ELF-1 (cell line): ENCODE measurements around the gene EGFL8.
A peak's percentile ranks its signal among the peaks of the same experiment; 100 is the strongest.
"Not testable (repeated sequence)": the region's sequence is repeated elsewhere in the genome, so short reads cannot be mapped to it uniquely, and the experiment has no call there.

ENCODE experiments used
- DNase-seq: peaks from one replicate; pipeline ENCODE4 v3.0.0-alpha.2; 2016; ENCODE audit warnings: low read depth, low spot score

EGFL8 gene

DNA sequence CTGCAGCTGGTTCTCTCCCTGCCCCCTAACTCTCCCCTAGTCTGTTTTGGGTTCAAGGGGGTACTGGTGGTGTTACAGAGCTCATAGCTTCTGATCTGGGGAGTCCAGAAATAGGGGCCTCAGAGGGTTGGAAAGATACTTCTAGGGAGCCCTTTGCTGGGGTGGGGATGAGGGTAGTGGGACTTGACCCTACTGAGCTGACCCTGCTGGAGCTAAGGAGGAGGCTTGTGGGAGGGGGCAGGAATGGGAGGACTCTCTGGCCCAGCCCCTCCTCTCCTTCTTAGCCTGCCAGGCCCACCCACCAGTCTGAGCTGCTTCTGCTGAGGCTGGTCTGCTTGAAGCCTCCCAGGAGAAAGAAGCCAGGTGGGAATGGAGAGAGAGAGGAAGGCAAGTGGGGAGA lies at the start of gene EGFL8:
Gene EGFL8 (plus strand): TSS at position 301 of the 400 bp plus-strand sequence. CDS start 1,571 bp downstream, outside the sequence.
- no peak for DNase-seq

DNA sequence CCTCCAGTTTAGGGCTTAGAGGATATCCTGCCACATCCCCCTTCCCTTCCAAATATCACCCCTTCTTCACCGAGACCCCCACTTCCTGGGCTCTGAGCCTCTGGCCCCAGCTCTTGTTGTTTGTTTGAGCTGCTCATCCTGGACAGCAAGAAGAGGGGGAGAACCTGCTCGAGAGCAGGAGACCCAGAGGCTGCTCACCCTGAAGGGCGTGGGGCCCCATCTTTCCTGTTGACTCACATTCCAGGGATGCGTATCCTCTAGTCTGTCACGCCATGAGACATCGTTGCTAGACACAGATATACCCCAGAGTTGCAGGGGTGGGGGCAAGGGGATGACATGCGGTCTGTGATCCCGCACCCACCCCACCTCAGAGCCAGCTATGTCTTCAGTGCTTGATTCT lies 49.6 kb upstream of the EGFL8 start:
- DNase-seq = no peak

DNA sequence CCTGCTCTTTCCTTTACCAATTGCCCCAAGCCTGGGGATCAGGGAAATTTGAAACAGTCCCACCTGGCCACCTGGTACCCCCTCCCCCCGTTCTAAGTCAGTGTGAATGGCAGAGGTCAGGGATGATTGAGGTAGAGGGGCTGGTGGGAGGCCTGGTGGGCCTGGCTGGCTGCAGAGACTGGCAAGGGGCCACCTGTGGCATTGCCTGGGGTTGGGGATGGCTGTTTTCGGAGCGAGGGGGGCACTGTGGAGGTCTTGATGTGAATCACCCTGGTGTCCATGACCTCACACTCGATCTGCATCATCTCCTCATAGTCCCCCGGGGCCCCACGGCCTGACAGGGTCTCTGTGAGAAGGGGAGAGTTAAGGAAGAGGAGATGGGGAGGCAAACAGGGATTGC lies 48.8 kb upstream of the EGFL8 start:
- no peak for DNase-seq

DNA sequence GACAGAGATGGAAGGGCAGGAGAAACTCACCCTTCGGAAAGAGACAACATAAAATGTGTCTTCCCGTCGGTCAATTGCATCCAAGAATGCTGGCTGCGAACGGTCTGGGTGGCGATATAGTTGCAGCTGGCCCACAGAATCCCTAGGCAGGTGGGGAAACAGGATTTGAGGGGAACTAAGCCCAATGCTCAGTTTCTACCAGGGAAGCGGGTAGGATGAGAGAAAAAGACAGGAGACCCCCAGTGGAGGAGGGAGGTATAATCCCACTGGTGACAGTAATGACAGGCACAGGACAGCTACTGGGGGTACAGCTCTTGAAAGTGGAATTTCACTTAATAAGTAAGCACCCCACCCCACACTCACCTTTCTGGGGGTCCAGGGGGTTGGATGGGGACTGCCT lies 47.7 kb upstream of the EGFL8 start:
- DNase-seq = no peak

DNA sequence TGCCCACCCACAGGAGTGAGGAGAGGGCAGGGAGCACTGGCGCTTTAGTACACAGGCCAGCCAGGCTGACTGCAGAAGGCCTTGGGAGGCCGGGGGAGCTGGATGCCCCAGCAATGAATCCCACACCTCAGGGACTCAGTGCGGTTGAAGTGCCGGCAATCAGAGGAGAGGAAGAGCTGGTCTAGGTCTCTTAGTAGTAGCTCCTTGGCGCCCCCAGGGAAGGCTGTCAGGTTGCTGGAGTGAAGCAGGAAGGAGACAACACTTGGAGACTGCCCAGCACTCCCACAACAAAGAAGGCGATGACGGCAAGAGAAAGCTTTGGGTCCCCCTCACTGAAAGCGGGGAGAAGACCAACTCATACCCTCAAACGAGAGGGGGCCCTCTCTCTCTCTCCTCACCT lies 46.9 kb upstream of the EGFL8 start:
- DNase-seq = no peak

DNA sequence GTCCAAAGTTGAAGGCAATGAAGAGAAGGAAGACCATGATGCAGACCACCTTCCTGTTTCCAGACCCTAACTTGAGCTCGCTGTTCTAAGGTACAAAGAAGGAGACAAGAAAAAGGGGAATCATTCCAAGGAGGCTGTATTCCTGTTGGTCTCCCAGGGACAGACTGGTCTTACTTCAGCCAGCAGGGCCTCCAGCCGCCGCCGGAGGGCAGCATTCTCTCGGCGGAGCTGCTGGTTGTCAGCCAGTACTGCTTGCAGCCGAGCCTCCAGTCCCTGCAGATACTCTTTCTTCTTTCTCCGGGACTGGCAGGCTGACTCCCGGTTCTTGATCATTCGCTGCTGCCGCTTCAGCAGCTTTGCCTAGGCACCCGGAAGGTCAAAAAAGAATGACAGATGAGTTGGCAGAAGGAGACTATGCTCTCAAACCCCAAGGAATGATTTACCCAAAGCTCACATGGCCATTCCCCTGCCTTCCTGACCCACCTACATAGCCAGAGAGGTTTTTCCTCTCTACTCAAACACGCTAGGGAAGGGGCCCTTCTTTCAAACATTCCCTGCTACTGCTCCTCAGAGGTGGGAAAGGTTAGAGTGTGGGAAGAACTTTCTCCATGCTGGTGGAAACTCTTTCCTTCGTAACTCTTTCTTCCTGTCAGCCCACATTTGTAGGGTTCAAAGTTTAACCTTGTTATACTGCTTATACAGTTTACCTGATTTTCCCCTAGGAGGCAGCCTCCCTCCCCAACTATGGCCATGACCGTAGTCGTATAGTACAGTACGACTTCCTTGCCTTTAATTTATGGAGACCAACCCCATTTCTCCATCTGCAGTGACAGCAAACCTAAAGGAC lies 45.4 kb upstream of the EGFL8 start:
- peak; percentile 87 for DNase-seq

DNA sequence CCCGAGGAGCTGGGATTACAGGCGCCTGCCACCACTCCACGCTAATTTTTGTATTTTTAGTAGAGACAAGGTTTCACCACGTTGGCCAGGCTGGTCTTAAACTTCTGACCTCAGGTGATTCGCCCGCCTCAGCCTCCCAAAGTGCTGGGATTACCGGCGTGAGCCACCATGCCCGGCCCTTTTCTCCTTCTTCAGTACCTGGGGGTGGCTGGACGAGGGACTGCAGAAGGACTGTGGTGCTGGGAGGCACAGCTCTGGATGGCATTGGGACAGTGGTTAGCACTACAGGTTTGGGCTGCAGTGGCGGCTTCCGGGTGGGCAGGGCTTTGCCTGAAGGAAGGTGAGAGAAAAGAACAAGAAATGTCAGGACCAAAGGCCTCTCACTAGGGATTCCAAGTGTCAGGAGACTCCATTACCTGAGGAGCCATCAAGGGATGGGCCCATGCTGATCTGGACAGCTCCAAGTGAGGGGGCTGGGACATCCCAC lies 43.8 kb upstream of the EGFL8 start:
- no peak for DNase-seq

DNA sequence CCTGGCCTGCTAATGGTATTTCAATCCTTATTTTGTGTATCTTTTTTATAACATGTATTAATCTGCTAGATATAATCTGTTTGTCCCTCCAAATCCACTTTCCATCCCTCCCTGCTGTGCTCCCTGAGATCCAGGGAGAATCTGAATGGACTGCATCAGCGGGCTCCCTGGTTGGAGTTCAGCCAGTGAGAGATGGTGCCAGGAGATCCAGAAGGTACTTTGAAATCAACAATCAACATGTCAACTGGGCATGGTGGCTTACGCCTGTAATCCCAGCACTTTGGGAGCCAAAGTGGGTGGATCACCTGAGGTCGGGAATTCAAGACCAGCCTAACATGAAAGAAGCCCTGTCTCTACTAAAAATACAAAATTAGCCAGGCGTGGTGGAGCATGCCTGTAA lies 40.7 kb upstream of the EGFL8 start:
- no peak for DNase-seq

DNA sequence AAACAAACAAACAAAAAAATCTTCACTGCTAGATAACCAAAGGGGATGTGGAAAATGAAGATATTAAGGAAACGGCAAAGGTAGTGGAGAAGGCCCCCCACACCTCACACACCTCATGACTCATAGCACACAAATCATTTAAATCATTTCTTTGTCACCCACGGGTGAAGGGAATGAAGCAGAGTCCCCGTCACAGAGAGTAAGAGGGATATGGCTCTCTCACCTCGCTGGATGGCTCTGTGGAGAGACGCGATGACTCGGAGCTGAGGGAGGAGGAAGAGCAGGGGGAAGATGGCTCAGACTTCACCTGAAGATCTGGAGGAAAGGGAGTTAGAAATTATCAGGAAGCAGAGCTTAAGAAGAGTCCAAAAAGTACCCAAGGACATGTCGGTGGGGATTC lies 37.5 kb upstream of the EGFL8 start:
- no peak for DNase-seq

DNA sequence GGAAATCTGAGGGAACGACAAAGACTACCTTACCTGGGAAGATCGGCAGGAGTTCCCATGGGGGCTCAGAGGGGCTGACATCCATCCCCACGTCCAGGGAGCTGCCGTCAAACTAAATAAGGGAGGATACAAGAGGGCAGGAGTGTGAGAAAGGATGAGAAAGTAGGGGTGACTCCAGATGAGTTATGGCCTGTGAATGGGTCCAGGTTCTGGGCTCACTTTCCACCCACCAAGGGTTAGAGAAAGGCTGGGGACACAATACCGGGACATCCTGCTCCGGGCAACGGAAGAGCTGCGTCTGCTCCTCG lies 37.0 kb upstream of the EGFL8 start:
- DNase-seq = no peak

DNA sequence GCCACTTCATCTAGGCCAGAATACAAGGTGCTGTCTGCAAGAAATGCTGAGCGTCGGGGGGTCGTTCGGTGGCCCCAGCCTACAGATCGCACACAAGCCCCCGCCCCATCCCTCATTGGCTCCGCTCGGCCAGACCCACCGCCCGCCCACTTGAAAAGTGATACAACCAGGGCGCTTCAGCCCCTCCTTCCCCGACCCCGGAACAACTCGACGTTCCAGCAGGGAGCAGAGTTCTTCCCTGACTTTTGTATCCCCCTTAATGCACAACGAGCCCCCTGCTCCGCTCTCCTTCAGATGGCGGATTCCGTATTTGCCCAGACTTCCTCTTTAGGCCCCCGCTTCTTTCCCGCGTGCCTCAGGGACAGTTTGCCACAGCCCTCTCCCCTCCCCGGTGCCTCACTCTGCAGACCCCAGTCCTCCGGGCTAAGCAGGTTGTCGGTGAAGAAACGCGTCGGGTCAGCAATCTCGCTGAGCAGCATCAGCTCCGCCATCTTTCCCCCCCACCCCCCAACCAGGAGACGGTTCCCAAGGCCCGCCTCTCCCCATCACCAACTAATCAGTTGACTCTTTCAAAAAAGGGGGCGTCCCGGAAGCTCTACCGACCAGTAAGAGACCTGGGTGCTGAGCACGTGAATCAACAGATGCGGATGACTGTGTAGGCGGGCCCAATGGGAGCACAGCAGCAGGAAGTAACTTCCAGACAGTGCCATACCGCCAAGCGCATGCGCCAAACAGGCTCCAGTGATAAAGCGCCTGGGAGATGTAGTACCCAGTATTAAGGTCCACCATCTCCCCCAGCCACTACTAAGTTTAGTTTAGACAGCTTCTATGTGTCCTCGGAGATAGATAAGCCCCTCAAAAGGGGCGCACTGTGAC lies 36.4 kb upstream of the EGFL8 start, which contains the start of gene ATF6B:
Gene ATF6B (minus strand): TSS at position 530 of the 876 bp plus-strand sequence. CDS start 39 bp downstream, at position 491.
- DNase-seq = peak; percentile 97

DNA sequence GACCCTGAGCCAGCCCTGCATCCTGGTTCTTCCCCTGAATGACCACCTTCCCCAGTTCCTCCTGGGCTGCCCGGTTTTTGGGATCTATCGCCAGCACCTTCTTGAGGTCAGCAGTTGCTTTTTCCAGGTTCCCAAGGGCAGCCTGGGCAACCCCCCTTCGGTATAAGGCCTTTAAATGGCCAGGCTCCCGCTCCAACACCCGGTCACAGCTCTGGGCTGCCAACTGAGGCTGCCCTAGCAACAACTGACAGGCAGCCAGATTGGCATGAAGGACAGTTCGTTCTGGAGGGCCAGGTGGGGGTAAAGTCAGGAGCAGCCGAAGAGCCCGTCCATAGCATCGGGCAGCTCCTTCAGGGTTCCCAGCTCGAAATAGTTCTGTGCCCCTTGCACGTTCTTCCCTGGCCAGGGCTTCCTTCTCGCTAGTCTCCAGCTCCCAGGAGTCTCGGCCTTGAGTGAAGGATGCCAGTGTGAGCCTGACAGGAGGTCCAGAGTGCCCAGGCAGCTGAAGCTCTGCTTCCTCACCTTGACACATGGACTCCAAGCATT lies 35.6 kb upstream of the EGFL8 start:
- no peak for DNase-seq

DNA sequence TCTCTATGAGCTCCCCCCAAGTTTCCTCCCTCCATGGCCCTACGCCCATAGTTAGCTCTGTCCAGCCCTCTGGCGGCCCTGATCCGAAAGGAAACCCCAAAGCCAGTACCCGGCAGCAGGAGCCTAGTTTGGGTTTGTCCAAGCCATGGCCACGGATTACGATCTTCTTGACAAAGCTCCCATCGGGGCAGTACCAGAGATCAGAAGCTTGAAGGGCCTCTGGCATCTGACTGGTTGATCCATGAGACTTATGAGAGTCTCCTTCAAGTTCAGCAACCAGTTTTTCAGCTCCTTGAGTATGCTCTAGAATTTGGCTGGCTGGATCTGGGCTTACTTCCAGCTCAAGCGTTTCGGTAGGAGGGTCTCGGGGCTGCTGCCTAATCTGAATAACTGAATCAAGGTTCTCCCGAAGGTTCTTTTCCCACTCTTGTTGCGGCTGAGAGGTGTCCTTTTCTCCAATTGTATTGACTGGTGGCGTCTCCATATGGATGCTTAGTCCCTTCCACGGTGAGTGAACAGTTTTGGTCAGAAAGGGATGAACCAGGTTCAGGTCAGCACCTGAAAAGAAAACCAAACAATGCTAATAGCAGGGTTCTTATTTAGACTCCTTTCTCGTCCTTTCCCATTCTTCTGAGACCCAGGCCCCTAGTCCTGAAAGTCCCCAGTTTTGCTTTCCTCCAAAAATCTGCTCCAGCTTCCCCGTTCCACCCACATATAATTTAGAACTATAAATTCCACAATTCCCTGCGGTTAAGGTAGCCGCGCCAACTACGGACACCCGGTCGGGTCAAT lies 34.9 kb upstream of the EGFL8 start:
- DNase-seq = no peak

DNA sequence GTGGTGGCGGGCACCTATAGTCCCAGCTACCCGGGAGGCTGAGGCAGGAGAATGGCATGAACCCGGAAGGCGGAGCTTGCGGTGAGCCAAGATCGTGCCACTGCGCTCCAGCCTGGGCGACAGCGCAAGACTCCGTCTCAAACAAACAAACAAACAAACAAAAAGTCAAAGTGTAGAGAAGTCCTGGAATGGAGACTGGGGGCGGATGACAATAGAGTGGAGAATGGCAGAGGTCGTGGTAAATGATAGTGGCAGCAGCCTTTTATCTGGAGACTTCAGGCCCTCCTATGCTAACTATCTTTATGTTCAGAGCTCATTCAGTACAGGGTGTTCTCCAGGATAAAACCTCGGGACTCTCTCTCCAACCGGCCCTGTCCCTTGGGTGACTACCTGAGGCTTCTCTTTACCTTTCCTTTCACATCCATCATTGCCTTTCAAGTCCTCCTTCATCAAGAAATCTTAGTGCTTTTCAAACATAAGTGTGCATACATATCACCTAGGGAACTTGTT lies 32.9 kb upstream of the EGFL8 start:
- no peak for DNase-seq

DNA sequence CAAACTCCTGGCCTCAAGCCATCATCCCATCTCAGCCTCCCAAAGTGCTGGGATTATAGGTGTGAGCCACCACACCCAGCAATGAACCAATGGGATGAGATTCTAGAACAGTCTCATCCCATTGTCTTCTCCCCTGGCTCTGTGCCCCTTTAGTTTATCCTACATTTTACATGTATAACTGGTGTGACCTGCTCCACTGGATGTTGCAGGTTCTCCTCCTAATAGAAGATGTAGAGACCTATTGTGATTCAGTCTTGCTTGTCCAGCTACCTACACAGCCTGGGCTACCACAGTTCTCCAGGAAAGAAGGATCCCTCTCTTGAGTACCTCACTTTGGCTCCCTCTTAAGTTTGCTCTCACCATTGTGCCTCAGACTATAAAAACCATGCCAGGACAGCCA lies 32.3 kb upstream of the EGFL8 start:
- no peak for DNase-seq

DNA sequence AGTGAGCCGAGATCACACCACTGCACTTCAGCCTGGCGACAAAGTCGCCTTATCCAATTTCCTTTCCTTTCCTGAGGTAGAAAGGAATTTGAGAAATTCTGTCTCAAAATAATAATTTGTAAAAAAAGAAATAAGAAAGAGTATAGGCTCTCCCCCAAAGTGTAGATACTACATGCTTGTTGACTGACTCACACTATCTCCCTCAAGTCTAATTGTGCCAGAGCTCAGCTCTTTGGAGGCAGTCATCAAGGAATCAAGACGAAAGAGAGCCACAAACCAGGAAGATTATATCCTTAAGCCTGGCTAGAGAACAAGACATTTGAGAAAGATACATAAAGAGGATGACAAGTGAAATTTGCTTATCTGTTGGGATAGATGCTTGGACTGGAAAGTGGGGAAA lies 30.6 kb upstream of the EGFL8 start:
- no peak for DNase-seq

DNA sequence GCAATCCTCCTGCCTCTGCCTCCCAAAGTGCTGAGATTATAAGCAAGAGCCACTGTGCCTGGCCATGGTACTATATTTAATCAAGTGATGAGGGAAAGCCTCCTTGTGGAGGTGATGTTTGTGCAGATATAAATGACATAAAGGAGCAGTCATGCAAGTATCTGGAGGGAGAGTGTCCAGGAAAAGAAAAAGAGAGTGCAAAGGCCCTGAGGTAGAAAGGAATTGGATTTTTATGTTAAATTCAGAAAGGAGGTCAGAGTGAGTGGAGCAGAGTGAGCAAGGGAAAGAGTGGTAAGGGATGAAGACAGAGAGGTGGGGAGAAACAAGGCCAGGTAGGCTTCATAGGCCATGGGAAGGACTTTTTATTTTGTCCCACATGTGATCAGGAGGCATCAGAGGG lies 26.9 kb upstream of the EGFL8 start:
- DNase-seq = no peak

DNA sequence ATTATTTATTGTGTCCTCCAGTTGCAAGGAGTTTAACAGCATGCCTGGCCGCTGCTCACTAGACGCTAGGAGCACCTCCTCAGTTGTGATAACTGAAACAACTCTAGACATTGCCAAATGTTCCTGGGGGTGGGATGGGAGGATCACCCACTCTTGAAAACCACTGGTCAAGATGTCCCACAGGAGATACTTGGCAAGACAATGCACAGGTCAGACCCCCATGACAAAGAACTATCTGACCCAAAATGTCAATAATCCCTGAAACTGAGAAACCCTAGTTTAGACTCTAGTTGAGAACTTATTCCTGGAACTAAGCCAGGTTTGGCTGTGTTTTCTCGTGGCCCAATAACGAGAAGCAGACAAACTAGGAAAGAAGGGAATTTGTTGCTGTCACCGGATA lies 24.8 kb upstream of the EGFL8 start:
- DNase-seq = no peak

DNA sequence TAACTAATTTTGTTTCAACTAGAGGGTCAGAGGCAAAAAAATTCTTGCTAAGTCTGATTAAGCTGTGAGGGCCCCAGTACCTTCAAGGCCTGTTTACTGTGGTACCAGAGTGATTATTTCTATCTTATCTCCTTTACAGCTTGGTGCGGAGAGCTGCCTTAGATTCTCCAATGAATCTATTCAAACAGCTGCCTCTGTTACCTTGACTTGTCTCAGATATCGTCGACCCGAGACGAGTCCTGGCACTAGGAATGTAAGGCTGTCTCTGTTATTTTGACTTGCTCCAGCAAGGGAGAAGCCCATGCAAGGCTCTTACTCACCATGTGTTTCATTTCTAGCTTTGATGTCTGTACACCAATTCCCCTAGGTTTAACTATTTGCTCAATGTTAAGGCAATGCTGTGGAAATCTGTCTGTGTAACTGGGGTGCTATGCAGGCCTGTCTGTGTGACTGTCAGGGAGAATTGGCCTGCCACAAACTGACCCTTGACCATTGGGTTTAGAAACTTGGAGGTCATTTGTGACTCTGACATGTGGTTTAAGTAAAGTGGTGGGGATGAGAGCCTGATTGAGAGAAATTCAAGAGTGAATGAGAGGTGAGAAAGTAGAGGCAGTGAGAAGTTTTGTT lies 23.9 kb upstream of the EGFL8 start:
- DNase-seq = no peak

DNA sequence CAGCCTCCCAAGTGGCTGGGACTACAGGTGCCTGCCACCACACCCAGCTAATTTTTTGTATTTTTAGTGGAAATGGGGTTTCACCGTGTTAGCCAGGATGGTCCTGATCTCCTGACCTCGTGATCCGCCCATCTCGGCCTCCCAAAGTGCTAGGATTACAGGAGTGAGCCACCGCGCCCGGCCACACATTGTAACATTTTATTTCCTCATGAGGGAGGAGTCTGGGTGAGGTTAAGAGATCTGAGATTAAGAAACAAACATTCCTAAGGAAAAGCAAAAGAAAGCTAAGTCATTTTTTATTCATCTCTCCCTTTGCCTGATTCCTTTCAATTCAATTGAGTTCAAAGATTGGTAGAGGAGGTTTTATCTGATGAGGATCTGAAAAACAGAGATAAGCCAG lies 20.2 kb upstream of the EGFL8 start:
- DNase-seq = not testable (repeated sequence)

DNA sequence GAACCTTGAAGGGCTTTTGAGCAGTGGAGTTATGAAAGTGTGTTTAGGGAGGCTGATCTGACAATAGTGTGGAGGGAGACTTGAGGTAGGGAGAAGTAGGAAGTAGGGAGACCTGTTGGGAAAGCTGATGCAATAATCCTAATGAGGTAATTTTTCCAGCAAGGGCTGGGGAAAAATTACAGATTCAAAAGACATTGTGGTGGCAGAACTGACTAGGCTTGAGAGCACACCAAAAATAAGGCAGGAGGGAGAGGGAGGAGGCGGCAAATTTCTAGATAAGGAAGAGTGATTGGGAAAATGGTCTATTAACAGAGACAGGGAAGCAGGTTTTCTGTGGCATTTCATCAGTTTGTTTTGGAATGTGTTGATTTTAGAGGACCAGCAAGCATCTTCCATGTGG lies 18.1 kb upstream of the EGFL8 start:
- no peak for DNase-seq
